IPS-11a (cell line): ENCODE measurements around the gene TCF7L1.

Experiments used
- H3K4me3 ChIP-seq: one replicate; pipeline ENCODE4 v1.5.1; 2013; ENCODE audit warnings: low read depth, low read length, control low read depth

Gene TCF7L1

GRCh38 chr2:85247610-85248009 is 114.4 kb downstream of the TCF7L1 start:
- H3K4me3 ChIP-seq: no peak overlapping the region

GRCh38 chr2:85248773-85249509 is 115.7 kb downstream of the TCF7L1 start:
- H3K4me3 ChIP-seq: no peak overlapping the region

GRCh38 chr2:85250045-85250444 is 116.9 kb downstream of the TCF7L1 start:
- H3K4me3 ChIP-seq: no peak overlapping the region

GRCh38 chr2:85251070-85251616 is 118.0 kb downstream of the TCF7L1 start:
- no peak overlapping the region for H3K4me3 ChIP-seq

- no peak overlapping the region for H3K4me3 ChIP-seq
Measured at GRCh38 chr2:85253890-85254289, 120.7 kb downstream of the TCF7L1 start.

GRCh38 chr2:85254540-85255300 is 121.5 kb downstream of the TCF7L1 start:
- no peak overlapping the region for H3K4me3 ChIP-seq

- no peak overlapping the region for H3K4me3 ChIP-seq
Measured at GRCh38 chr2:85255456-85255812, 122.2 kb downstream of the TCF7L1 start.

GRCh38 chr2:85255813-85256594 is 122.8 kb downstream of the TCF7L1 start:
- no peak overlapping the region for H3K4me3 ChIP-seq

- H3K4me3 ChIP-seq: no peak overlapping the region
Measured at GRCh38 chr2:85257359-85257969, 124.3 kb downstream of the TCF7L1 start.

- H3K4me3 ChIP-seq: no peak overlapping the region
Measured at GRCh38 chr2:85257970-85258605, 124.9 kb downstream of the TCF7L1 start.

GRCh38 chr2:85259101-85259590 is 126.0 kb downstream of the TCF7L1 start:
- H3K4me3 ChIP-seq: no peak overlapping the region

GRCh38 chr2:85259879-85260278 is 126.7 kb downstream of the TCF7L1 start:
- no peak overlapping the region for H3K4me3 ChIP-seq

- no peak overlapping the region for H3K4me3 ChIP-seq
Measured at GRCh38 chr2:85263591-85263990, 130.4 kb downstream of the TCF7L1 start.

- H3K4me3 ChIP-seq: no peak overlapping the region
Measured at GRCh38 chr2:85264471-85264870, 131.3 kb downstream of the TCF7L1 start.

- no peak overlapping the region for H3K4me3 ChIP-seq
Measured at GRCh38 chr2:85265304-85265703, 132.1 kb downstream of the TCF7L1 start.

GRCh38 chr2:85266146-85267041 is 133.2 kb downstream of the TCF7L1 start:
- H3K4me3 ChIP-seq: no peak overlapping the region

GRCh38 chr2:85269959-85270358 is 136.8 kb downstream of the TCF7L1 start:
- no peak overlapping the region for H3K4me3 ChIP-seq

- H3K4me3 ChIP-seq: no peak overlapping the region
Measured at GRCh38 chr2:85272357-85272756, 139.2 kb downstream of the TCF7L1 start.
